Stimulated activated CD8-positive, alpha-beta memory T cell treated with anti-CD3 and anti-CD28 coated beads, Interleukin-15, amount 100 ng/mL, for 48 hours (primary cell): Measurements from ENCODE around the gene RUVBL2.
A peak's percentile ranks its signal among the peaks of the same experiment; 100 is the strongest.
"Not testable (repeated sequence)": the region's sequence is repeated elsewhere in the genome, so short reads cannot be mapped to it uniquely, and the experiment has no call there.

ENCODE experiments used
- DNase-seq, 2 donors: peaks; one replicate each; pipeline ENCODE4 v3.0.0-alpha.2; 2020; ENCODE audit warnings: low read depth in 2 of 2

Gene RUVBL2

DNA sequence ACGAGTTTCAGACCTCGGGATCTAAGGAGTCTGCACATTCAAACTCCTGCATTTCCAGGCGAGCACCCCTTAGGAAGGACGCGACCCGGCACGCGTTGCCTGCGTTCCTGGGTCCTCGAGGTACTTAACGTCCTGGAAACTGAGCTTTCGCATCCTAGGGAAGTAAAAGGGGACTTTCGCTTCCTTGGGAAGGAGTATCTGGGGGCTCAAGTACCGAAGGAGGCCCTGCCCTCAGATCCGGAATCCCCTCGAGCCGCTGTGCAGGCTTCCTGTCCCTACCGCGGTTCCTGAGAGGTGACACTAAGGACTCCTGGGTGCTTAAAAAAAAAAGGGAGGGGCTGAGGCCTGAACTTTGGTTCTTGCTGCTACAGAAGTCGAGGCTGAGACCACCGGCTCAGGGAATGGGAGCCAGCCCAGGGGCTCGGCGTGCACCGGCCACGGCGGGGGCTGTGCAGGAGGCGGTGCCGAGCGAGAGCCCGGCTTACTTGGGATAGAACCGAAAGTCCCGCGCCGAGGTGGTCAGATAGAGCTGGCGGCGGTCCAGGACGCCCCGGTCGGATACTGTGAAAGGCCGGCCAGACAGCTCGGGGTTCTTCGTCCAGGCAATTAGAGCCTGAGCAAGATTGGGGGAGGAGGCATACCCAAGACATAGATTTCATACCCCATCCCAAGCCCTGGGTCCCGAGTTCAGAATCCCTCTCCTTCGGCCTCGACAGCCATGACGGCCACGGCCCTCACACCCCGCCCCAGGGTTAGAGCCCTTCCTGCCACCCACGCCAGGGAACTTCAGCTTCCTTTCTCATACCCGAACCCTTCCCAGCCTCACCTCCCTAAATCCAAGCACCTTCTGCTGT lies 24.9 kb downstream of the RUVBL2 start:
- not testable (repeated sequence) for DNase-seq

DNA sequence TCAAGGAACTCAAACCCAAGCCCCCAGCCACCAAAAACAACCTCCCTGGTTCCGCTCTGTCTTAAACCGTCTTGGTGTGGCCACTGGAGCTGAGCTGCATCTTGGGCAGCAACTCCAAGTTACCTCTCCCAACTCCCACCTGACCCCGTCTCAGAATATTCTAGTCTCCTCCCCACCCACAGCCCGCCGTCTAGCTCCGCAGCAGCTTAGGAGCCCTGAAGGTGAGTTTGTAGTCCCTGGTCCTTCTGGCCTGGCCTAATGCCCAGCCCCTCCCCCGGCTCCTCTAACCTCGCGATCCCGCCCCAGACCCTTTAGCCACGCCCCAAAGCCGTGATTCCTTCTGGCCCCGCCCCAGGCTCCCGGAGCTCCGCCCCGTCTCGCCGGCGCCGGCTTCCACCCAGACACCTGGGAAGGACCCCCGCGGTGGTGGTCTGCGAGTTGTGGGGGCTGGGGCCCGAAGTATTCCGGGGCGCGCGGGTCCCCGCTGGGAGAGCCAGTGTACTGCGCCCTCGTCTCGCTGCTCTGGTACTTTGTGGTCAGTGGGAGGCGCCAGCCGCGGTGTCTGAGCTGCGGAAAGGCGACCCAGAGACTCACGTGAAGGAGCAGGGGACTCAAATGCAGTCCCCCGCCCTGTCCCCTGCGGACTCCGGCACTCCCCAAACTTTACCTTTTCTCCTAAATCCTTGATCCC lies 25.7 kb downstream of the RUVBL2 start:
- DNase-seq: peak in 1 of 2 donors; percentile 38

DNA sequence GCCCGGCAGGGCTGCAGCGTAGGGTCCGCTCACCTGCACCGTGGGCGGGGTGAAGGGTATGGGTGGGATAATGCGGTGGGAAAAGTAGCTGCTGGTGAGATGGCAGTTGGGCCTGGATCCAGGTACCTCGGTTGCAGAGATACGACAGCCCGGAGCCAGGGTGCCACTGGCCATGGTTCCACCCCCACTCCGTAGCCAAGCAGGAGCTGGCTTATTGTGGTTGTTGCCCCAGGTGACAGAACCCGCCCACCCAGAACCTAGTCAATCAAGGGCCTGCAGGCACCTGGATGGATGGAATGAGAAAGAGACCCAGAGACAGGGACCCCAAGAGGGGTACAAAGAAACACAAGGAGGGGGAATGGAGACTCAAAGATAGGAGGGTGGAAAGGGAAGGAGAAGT lies 26.7 kb downstream of the RUVBL2 start:
- DNase-seq: no peak

DNA sequence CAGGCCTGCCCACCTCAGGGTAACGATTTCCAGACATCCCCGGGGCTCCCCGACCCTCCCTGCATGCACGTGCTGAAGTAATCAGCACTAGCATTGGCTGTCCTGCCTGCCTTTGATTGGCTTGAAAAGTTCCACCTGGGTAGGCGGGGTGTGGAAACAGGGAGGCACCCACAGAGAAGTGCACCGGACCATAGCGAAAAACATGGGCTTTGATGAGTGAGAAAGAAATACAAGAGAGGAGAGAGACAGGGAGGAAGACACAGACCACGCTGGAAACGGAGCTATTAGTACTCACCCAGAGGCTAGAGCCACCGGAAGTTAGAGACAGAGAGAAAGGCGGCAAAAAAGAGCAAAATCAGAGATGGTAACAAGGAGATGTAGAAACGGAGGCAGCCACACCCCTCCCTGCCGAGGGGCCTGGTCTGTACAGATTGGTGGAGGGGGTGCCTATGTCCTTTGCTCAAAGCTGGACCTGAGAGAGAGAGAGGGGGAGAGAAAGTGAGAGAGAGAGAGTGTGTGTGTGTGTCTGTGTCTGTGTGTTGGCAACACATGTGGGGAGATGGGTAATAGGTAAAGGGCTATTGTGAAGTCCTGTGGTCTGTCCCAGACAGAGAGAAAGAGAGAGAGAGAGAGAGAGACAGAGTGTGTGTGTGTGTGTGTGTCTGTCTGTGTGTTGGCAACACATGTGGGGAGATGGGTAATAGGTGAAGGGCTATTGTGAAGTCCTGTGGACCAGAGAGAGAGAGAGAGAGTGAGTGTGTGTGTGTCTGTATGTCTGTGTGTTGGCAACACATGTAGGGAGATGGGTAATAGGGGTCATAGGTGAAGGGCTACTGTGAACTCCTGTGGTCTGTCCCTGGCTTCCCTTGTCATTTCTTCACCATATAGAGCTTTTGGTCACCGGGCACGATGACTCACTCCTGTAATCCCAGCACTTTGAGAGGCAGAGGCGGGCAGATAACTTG lies 27.5 kb downstream of the RUVBL2 start:
- DNase-seq: no peak

DNA sequence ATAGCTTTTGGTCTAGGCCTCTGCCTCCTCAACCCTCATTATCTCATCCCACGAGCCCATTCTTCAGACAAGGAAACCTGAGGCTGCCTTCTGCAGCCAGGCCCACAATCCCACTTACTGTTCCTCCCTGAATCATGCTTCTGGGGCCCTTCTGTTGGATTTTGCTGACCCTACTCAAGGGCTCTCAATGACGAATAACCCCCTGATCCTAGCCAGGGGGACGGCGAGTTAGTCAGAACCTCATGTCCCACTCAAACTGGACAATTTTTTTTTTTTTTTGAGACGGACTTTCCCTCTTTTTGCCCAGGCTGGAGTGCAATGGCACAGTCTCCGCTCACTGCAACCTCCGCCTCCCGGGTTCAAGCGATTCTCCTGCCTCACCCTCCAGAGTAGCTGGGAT lies 28.4 kb downstream of the RUVBL2 start:
- DNase-seq: no peak

DNA sequence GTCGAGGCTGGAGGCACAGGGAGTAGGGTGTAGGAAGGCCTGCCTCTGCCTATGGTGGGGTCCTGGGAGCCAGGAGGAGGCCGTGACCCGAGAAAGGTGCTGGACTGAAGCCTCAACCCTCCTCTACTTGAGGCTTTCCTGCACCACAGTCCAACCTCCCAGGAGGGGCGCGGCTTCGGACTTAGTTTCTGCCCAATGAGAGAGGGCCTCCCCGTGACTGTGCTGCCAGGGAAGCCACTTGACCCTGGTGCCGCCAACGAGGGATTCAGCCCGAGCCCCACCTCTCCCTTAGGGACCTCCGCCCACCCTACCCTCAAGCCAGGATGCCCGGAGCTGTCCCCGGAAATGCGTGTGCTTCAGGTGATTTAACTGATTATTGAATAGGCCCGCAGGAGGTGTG lies 30.5 kb downstream of the RUVBL2 start, which contains the start of gene CGB3:
Gene CGB3 (minus strand): TSS at position 101 of the 400 bp plus-strand sequence. CDS start 362 bp downstream, outside the sequence.
- DNase-seq: not testable (repeated sequence)

DNA sequence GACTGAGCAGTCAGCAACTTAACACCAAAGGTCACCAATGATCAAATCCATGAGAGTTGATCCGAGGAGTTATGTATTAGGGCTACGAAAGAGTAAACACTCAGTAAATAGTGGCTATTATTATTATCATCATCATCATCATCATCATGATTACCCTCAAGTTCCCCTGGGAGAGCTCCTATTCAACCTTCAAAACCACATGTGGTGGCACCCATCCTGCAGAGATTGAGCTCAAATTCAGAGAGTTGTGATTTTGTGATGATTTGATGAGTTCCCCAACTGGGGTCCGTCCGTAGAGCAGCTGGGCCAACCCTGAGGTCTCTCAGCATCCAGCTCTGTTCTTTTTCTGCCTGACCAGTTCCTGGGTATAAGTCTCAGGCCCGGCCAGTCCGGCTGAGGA lies 31.4 kb downstream of the RUVBL2 start:
- DNase-seq: not testable (repeated sequence)

DNA sequence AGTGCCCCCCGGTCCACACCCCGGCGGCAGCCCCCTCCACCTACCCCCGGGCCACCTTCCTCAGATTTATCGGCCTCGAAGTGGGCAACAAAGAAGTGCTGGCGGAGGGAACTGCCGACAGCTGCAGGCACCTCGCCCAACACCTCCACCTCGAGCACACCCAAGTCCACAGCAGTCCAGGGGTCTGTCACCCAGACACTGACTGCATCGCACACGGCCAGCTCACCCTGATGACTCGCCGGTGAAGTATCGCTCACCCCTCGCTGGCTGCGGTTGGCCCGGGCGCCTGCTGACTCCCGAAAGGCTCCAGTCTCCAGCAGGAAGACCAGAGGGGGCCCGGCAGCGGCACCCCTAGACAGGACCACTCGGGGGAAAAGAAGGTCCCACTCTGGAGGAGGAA lies 31.9 kb downstream of the RUVBL2 start:
- DNase-seq: not testable (repeated sequence)

DNA sequence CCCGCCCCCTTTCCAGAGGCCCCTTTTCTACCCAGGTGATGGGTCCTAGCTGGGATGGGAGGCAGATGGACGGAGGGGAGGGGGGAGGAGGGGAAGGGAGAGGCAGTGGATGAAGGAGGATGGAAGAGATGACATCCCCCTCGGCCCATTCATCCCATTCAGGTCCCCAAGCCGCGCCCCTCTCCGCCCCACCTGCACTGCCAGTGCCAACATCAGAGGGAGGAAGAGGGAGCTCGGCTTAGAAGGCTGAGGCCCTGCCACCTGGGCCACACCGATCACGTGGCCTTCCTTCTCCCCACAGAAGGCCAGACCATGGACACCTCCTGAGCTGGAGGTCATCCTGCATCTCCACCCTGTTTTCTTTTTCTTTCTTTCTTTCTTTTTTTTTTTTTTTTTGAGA lies 35.0 kb downstream of the RUVBL2 start:
- not testable (repeated sequence) for DNase-seq

DNA sequence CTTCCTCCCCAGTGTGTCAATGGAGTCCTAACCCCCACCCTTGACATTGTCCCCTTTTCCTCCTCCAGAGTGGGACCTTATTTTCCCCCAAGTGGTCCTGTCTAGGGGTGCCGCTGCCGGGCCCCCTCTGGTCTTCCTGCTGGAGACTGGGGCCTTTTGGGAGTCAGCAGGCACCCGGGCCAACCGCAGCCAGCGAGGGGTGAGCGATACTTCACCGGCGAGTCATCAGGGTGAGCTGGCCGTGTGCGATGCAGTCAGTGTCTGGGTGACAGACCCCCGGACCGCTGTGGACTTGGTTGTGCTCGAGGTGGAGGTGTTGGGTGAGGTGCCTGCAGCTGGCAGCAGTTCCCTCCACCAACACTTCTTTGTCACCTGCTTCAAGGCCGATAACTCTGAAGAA lies 36.1 kb downstream of the RUVBL2 start:
- DNase-seq: not testable (repeated sequence)

DNA sequence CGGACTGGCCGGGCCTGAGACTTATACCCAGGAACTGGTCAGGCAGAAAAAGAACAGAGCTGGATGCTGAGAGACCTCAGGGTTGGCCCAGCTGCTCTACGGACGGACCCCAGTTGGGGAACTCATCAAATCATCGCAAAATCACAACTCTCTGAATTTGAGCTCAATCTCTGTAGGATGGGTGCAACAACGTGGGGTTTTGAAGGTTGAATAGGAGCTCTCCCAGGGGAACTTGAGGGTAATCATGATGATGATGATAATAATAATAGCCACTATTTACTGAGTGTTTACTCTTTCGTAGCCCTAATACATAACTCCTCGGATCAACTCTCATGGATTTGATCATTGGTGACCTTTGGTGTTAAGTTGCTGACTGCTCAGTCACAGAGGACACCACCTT lies 36.6 kb downstream of the RUVBL2 start:
- DNase-seq: not testable (repeated sequence)

DNA sequence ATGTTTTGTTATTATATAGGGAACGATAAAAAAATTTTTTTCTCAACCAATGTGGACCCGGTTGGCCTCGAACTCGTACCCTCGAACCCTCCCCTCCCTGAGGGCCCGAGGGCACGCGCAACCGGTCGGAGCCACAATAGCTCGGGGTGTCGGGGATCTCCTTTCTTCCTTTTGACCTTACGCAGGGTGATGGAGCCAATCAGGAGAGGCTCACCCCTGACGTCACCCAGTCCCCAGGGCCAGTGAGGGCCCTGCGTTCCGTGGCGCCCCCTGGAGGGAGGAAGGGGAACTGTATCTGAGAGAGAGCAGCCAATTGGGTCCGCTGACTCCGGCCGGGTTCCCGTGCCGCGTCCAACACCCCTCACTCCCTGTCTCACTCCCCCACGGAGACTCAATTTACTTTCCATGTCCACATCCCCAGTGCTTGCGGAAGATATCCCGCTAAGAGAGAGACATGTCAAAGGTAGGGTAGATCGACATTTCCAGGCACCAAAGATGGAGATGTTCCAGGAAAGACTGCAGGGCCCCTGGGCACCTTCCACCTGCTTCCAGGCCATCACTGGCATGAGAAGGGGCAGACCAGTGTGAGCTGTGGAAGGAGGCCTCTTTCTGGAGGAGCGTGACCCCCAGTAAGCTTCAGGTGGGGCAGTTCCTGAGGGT lies 38.1 kb downstream of the RUVBL2 start, which contains the start of gene CGB2:
Gene CGB2 (plus strand): TSS at position 249 of the 660 bp plus-strand sequence. CDS start 206 bp downstream, at position 455.
- peak; percentile 74 to 77 for DNase-seq

DNA sequence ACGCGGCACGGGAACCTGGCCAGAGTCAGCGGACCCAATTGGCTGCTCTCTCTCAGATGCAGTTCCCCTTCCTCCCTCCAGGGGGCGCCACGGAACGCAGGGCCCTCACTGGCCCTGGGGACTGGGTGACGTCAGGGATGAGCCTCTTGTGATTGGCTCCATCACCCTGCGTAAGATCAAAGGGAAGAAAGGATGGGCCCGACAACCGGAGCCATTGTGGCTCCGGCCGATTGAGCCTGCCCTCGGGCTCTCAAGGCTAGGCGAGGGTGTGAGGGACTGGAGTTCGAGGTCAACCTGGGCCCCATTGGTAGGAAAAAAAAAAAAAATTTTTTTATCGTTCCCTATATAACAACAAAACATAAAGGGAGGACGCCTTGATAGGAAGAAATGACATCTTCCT lies 43.1 kb downstream of the RUVBL2 start, which contains the start of gene CGB1:
Gene CGB1 (minus strand): TSS at position 81 of the 400 bp plus-strand sequence. CDS start 184 bp downstream, outside the sequence.
- DNase-seq: peak in 1 of 2 donors; percentile 51

DNA sequence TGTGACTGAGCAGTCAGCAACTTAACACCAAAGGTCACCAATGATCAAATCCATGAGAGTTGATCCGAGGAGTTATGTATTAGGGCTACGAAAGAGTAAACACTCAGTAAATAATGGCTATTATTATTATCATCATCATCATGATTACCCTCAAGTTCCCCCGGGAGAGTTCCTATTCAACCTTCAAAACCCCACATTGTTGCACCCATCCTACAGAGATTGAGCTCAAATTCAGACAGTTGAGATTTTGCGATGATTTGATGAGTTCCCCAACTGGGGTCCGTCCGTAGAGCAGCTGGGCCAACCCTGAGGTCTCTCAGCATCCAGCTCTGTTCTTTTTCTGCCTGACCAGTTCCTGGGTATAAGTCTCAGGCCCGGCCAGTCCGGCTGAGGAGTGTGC lies 44.4 kb downstream of the RUVBL2 start:
- not testable (repeated sequence) for DNase-seq

DNA sequence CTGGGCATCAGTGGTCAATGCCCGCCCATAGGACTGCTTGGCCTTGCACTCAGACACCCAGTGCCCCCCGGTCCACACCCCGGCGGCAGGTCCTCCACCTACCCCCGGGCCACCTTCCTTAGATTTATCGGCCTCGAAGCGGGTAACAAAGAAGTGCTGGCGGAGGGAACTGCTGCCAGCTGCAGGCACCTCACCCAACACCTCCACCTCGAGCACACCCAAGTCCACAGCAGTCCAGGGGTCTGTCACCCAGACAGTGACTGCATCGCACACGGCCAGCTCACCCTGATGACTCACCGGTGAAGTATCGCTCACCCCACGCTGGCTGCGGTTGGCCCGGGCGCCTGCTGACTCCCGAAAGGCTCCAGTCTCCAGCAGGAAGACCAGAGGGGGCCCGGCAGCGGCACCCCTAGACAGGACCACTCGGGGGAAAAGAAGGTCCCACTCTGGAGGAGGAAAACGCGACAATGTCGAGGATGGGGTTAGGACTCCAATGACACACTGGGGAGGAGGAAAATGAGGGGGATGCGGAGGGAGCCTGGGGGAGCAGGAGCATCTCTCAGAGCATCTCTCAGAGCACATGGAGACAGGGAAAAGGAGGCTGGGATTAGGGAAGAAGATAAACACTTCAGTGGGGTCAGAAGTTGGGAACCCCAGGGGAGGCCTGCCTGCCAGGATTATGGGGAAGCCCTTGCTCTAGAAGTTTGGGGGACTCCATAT lies 45.0 kb downstream of the RUVBL2 start:
- not testable (repeated sequence) for DNase-seq

DNA sequence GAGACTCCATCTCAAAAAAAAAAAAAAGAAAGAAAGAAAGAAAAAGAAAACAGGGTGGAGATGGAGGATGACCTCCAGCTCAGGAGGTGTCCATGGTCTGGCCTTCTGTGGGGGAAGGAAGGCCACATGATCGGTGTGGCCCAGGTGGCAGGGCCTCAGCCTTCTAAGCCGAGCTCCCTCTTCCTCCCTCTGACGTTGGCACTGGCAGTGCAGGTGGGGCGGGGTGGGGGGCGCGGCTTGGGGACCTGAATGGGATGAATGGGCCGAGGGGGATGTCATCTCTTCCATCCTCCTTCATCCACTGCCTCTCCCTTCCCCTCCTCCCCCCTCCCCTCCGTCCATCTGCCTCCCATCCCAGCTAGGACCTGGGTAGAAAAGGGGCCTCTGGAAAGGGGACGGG lies 46.0 kb downstream of the RUVBL2 start:
- not testable (repeated sequence) for DNase-seq

DNA sequence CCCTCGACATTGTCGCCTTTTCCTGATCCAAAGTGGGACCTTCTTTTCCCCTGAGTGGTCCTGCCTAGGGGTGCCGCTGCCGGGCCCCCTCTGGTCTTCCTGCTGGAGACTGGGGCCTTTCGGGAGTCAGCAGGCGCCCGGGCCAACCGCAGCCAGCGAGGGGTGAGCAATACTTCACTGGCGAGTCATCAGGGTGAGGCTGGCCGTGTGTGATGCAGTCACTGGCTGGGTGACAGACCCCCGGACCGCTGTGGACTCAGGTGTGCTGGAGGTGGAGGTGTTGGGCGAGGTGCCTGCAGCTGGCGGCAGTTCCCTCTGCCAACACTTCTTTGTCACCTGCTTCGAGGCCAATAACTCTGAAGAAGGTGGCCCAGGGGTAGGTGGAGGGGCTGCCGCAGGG lies 48.5 kb downstream of the RUVBL2 start:
- no peak for DNase-seq

DNA sequence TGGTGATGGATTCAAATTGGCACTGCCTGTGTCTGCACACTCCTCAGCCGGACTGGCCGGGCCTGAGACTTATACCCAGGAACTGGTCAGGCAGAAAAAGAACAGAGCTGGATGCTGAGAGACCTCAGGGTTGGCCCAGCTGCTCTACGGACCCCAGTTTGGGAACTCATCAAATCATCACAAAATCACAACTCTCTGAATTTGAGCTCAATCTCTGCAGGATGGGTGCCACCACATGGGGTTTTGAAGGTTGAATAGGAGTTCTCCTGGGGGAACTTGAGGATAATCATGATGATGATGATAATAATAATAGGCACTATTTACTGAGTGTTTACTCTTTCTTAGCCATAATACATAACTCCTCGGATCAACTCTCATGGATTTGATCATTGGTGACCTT lies 49.0 kb downstream of the RUVBL2 start:
- not testable (repeated sequence) for DNase-seq

DNA sequence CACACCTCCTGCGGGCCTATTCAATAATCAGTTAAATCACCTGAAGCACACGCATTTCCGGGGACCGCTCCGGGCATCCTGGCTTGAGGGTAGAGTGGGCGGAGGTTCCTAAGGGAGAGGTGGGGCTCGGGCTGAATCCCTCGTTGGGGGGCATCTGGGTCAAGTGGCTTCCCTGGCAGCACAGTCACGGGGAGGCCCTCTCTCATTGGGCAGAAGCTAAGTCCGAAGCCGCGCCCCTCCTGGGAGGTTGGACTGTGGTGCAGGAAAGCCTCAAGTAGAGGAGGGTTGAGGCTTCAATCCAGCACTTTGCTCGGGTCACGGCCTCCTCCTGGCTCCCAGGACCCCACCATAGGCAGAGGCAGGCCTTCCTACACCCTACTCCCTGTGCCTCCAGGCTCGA lies 49.9 kb downstream of the RUVBL2 start, which contains the start of gene CGB5:
Gene CGB5 (plus strand): TSS at position 301 of the 400 bp plus-strand sequence. CDS start 362 bp downstream, outside the sequence.
- not testable (repeated sequence) for DNase-seq

DNA sequence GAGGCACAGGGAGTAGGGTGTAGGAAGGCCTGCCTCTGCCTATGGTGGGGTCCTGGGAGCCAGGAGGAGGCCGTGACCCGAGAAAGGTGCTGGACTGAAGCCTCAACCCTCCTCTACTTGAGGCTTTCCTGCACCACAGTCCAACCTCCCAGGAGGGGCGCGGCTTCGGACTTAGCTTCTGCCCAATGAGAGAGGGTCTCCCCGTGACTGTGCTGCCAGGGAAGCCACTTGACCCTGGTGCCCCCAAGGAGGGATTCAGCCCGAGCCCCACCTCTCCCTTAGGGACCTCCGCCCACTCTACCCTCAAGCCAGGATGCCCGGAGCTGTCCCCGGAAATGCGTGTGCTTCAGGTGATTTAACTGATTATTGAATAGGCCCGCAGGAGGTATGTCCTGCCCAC lies 55.3 kb downstream of the RUVBL2 start, which contains the start of gene CGB8:
Gene CGB8 (minus strand): TSS at position 101 of the 400 bp plus-strand sequence. CDS start 372 bp downstream, outside the sequence.
- not testable (repeated sequence) for DNase-seq
